ENCODE measurements around the gene DYRK4.

- TF ChIP-seq CTCF (IDR thresholded peaks at IDR 0.05; ENCODE audit: insufficient read depth, low read length, poor library complexity, severe bottlenecking) (no peak), EZH2phosphoT487 (conservative IDR thresholded peaks at IDR 0.05; ENCODE audit: low read length) (no peak)
These were observed 41.9 kb downstream of the DYRK4 start for GRCh38 chr12:4603946-4604345.
